Left forelimb (tissue), 1 donor: ENCODE data around the gene FNDC3B.

ENCODE experiments used
- DNase-seq: peaks from one replicate; pipeline ENCODE4 v3.0.0-alpha.2; 2018; ENCODE audit warnings: low spot score

FNDC3B gene

GRCh38 chr3:172094621-172095557, 55.5 kb downstream of the FNDC3B start:
- no peak for DNase-seq

GRCh38 chr3:172096881-172097420, 57.6 kb downstream of the FNDC3B start:
- no peak for DNase-seq

GRCh38 chr3:172097585-172097984, 58.2 kb downstream of the FNDC3B start:
- DNase-seq, result no peak

- no peak for DNase-seq
These were observed 59.5 kb downstream of the FNDC3B start for GRCh38 chr3:172098698-172099494.

GRCh38 chr3:172099495-172099808, 60.1 kb downstream of the FNDC3B start:
- no peak for DNase-seq

- no peak for DNase-seq
These were observed 61.1 kb downstream of the FNDC3B start for GRCh38 chr3:172100482-172100881.

GRCh38 chr3:172101107-172101506, 61.7 kb downstream of the FNDC3B start:
- no peak for DNase-seq

- no peak for DNase-seq
These were observed 62.9 kb downstream of the FNDC3B start for GRCh38 chr3:172102123-172102882.

- no peak for DNase-seq
These were observed 63.5 kb downstream of the FNDC3B start for GRCh38 chr3:172102883-172103310.

GRCh38 chr3:172103724-172104123, 64.3 kb downstream of the FNDC3B start:
- DNase-seq, result no peak

- DNase-seq, result no peak
These were observed 65.2 kb downstream of the FNDC3B start for GRCh38 chr3:172104471-172105072.

- DNase-seq, result no peak
These were observed 66.9 kb downstream of the FNDC3B start for GRCh38 chr3:172106037-172106954.

GRCh38 chr3:172106989-172107388, 67.6 kb downstream of the FNDC3B start:
- DNase-seq, result no peak

GRCh38 chr3:172107403-172107802, 68.0 kb downstream of the FNDC3B start:
- no peak for DNase-seq

- no peak for DNase-seq
These were observed 70.9 kb downstream of the FNDC3B start for GRCh38 chr3:172110127-172110779.

GRCh38 chr3:172111163-172111562, 71.8 kb downstream of the FNDC3B start:
- DNase-seq, result no peak

GRCh38 chr3:172112078-172112733, 72.8 kb downstream of the FNDC3B start:
- DNase-seq, result no peak

GRCh38 chr3:172112734-172113120, 73.3 kb downstream of the FNDC3B start:
- DNase-seq, result no peak

GRCh38 chr3:172113710-172114109, 74.3 kb downstream of the FNDC3B start:
- DNase-seq, result no peak
